Heart left ventricle (tissue), 16 donors: Measurements from ENCODE around the gene ANKRD18A. TPM values are rescaled to one million over a fixed set of nuclear protein-coding genes. Genes with fewer than 3 reads are reported as not detected.

Experiments used
- ATAC-seq, 4 donors: fragments of 200-7000 bp; cut with Tn5 transposase; one replicate each; pipeline ENCODE4 v1.9.1; 2020 to 2022; ENCODE audit warnings: moderate library complexity in 4 of 4, mild to moderate bottlenecking in 3 of 4, moderate number of reproducible peaks in 1 of 4
- DNase-seq, 5 donors: peaks; one replicate each; pipeline ENCODE4 v3.0.0-alpha.2; 2020
- H3K27ac ChIP-seq, 12 donors: fragments of 200-600 bp; sonication (generic) in 4 of 12; one replicate each; pipeline versions ENCODE4 v1.5.0 to v1.8.0; 2016 to 2022; ENCODE audit warnings: mild to moderate bottlenecking in 2 of 12
- H3K27me3 ChIP-seq, 9 donors: fragments of 200-600 bp; sonication (generic) in 2 of 9; one replicate each; pipeline versions ENCODE4 v1.5.1 to v1.8.0; 2016 to 2022; ENCODE audit warnings: mild to moderate bottlenecking in 3 of 9
- H3K36me3 ChIP-seq, 9 donors: fragments of 200-600 bp; sonication (generic) in 2 of 9; one replicate each; pipeline versions ENCODE4 v1.5.0 to v1.8.0; 2018 to 2022; ENCODE audit warnings: mild to moderate bottlenecking in 2 of 9
- H3K4me1 ChIP-seq, 12 donors: fragments of 200-600 bp; sonication (generic) in 4 of 12; one replicate each; pipeline versions ENCODE4 v1.5.0 to v1.8.0; 2016 to 2022; ENCODE audit warnings: mild to moderate bottlenecking in 3 of 12
- H3K4me3 ChIP-seq, 12 donors: fragments of 200-600 bp; sonication (generic) in 4 of 12; one replicate each; pipeline versions ENCODE4 v1.5.0 to v1.8.0; 2017 to 2022; ENCODE audit warnings: mild to moderate bottlenecking in 9 of 12, moderate library complexity in 4 of 12
- H3K9me3 ChIP-seq, 12 donors: fragments of 200-600 bp; sonication (generic) in 4 of 12; one replicate each; pipeline versions ENCODE4 v1.5.0 to v1.8.0; 2016 to 2022; ENCODE audit warnings: mild to moderate bottlenecking in 1 of 12
- CTCF ChIP-seq, 12 donors: fragments of 200-600 bp; sonication (generic) in 4 of 12; IDR thresholded peaks; one replicate each; pipeline versions ENCODE4 v1.5.0 to v1.8.0; 2018 to 2022; ENCODE audit warnings: antibody characterized with exemption in 12 of 12, mild to moderate bottlenecking in 5 of 12
- POLR2A ChIP-seq, 2 donors: fragments of 450-650 bp; IDR thresholded peaks; one replicate each; pipeline ENCODE4 v1.6.1; 2017; ENCODE audit warnings: antibody characterized with exemption in 2 of 2, mild to moderate bottlenecking in 2 of 2, moderate library complexity in 2 of 2
- WGBS, 4 donors: extraction: QIAGEN DNeasy Blood & Tissue Kit in 2 of 4; methylation state at CpG; one replicate each; pipeline versions ENCODE4 v1.1.5 to v1.1.7; 2013 to 2018; 5-methylcytosine and 5-hydroxymethylcytosine counted together
- intact Hi-C, 10 donors: fragments of 100-400 bp; cut with DNase I; formaldehyde crosslinking; loops; one replicate each; pipeline versions ENCODE4 v1.11.1 to v1.14.2; 2022
- polyA plus RNA-seq, 2 donors: library from polyadenylated mRNA; stranded (reverse); fragments of 200-250 nt; gene quantifications; one replicate each; pipeline ENCODE4 v1.2.3, GENCODE V29; 2013
- total RNA-seq, 9 donors: library from RNA; depleted of rRNA in 2 of 9; stranded (reverse); fragments of >200 nt in 2 of 9; fragmentation: NEBNext Ultra II Directional in 3 of 9; extraction: Animal tissue kit (Norgen Biotek cat#: 25700) in 3 of 9; gene quantifications; one replicate each; pipeline versions ENCODE4 v1.1.0 to v1.2.4, GENCODE V29; 2016 to 2023
- donor health status: ischemic (EF 13 %, LVEDD 7.1; RV severe dilation, severe dysfunction).
- donor health status: healthy with polysubstance abuse.
- donor health status: DM: no; HTN: yes; CAD: no.
- donor health status: DM: no; HTN: no; CAD: no.
- donor health status: ischemic (EF 25% LVEDD 6.9; RV normal size, moderate dysfunction).
- donor health status: ischemic (EF 25% LVEDD 5.7; RV mildly dilated, moderate dysfunction).
- donor health status: healthy.
- donor health status: DM: yes; HTN: yes; CAD: no.
- donor health status: ischemic (EF 35%, LVEDD 5.7; RV mildly dilated, moderate dysfunction).
- donor health status: nonischemic (EF 11% LVEDD 7.7; RV severe dilation, severe dysfunction).
- donor health status: DM: yes; HTN: yes; CAD: no.
- donor health status: PGD.
- donor health status: ischemic (EF 29% LVEDD 5.4; RV normal size, mild dysfunction).
- donor health status: nonischemic (EF 23%, LVEDD 6.1; RV moderate dilation, normal function).

The ANKRD18A gene
- total and polyA plus RNA-seq, 11 donors = 0.20 to 6.8 (median 2.2) TPM

GRCh38 chr9:38521762-38522161 is 98.6 kb downstream of the ANKRD18A start:
- no peak for DNase-seq
- TF ChIP-seq CTCF (IDR thresholded peaks at IDR 0.05) (no peak), POLR2A (IDR thresholded peaks at IDR 0.05) (no peak)
- Histone ChIP-seq H3K9me3 (no peaks in the 10 kb centered on the region), H3K27me3 (peaks cover 0 to 10% (median 0%) of the 10 kb centered on the region in 9 donors), H3K27ac (no peak overlapping the region), H3K4me3 (no peak overlapping the region), H3K36me3 (no peaks in the 10 kb centered on the region), H3K4me1 (no peaks in the 10 kb centered on the region)
- intact Hi-C loops = no loop called here
- ATAC-seq = no peak
- WGBS, 4 donors = 75 to 84% (median 79%) methylated on average over 2 of the region's 2 CpGs

Other genes starting within 250 kb of the ANKRD18A start
- gene ALDH1B1, start 227.9 kb downstream of the ANKRD18A start, total RNA-seq = 10 to 100 TPM; 15.3 to 55.6 (median 20.7) TPM
- 10 to 100 TPM in 1 of 2 donors, 1 to 10 TPM in 1; 7.5 to 26.1 TPM for gene ALDH1B1, start 227.9 kb downstream of the ANKRD18A start, polyA plus RNA-seq
- gene IGFBPL1, start 196.1 kb downstream of the ANKRD18A start, total RNA-seq = under 1 TPM in 2 of 9 donors, not detected in 7; 0.19 to 0.26 TPM
- not detected for gene IGFBPL1, start 196.1 kb downstream of the ANKRD18A start, polyA plus RNA-seq
- gene FAM240B, start 99.5 kb upstream of the ANKRD18A start, total RNA-seq = not detected
- not detected for gene FAM240B, start 99.5 kb upstream of the ANKRD18A start, polyA plus RNA-seq